HepG2 (cell line): ENCODE measurements around the gene DSTN. TPM values are rescaled to one million over a fixed set of nuclear protein-coding genes. Genes with fewer than 3 reads are reported as not detected.

ENCODE experiments used
- DNMT1 ChIP-seq: sonication (generic); formaldehyde crosslinking; IDR thresholded peaks from 2 replicates; pipeline ENCODE4 v1.5.1; 2020; ENCODE audit warnings: mild to moderate bottlenecking, missing genetic modification reagents
- PAX8 ChIP-seq: sonication (generic); formaldehyde crosslinking; IDR thresholded peaks from 2 replicates; pipeline ENCODE4 v1.8.0; 2022; ENCODE audit warnings: mild to moderate bottlenecking, missing genetic modification reagents, borderline replicate concordance
- SMAD1 ChIP-seq: sonication (generic); formaldehyde crosslinking; IDR thresholded peaks from 2 replicates; pipeline ENCODE4 v1.4.0; 2020; ENCODE audit warnings: missing genetic modification reagents, low read depth, mild to moderate bottlenecking, borderline replicate concordance
- SRSF9 ChIP-seq: fragments of 200-400 bp; formaldehyde crosslinking; IDR thresholded peaks from 2 replicates; pipeline ENCODE4 v1.6.1; 2018; ENCODE audit warnings: borderline replicate concordance, mild to moderate bottlenecking, low read depth, low read length; ENCODE audit not compliant: insufficient read depth, poor library complexity, severe bottlenecking
- TARDBP ChIP-seq: sonication (generic); formaldehyde crosslinking; IDR thresholded peaks from 2 replicates; pipeline ENCODE4 v1.8.0; 2022; ENCODE audit warnings: mild to moderate bottlenecking, missing genetic modification reagents
- WIZ ChIP-seq: sonication (generic); formaldehyde crosslinking; IDR thresholded peaks from 2 replicates; pipeline ENCODE4 v1.5.1; 2020; ENCODE audit warnings: mild to moderate bottlenecking, missing genetic modification reagents
- ZBTB26 ChIP-seq: IDR thresholded peaks from 2 replicates; pipeline ENCODE4 v1.6.1; 2016; ENCODE audit warnings: missing compliant biosample characterization, missing genetic modification reagents, borderline replicate concordance
- ZNF24 ChIP-seq: fragments of 450-650 bp; IDR thresholded peaks from 2 replicates; pipeline ENCODE4 v1.6.1; 2017; ENCODE audit warnings: antibody characterized with exemption, mild to moderate bottlenecking
- ZNF280D ChIP-seq: sonication (generic); formaldehyde crosslinking; IDR thresholded peaks from 2 replicates; pipeline ENCODE4 v1.5.1; 2020; ENCODE audit warnings: mild to moderate bottlenecking, missing genetic modification reagents
- ZNF33B ChIP-seq: sonication (generic); formaldehyde crosslinking; IDR thresholded peaks from 2 replicates; pipeline ENCODE4 v1.5.1; 2020; ENCODE audit warnings: mild to moderate bottlenecking, missing genetic modification reagents
- ZNF432 ChIP-seq: sonication (generic); formaldehyde crosslinking; IDR thresholded peaks from 2 replicates; pipeline ENCODE4 v1.5.0; 2020; ENCODE audit warnings: missing genetic modification reagents, mild to moderate bottlenecking, borderline replicate concordance
- polyA plus RNA-seq, 8 experiments: library from polyadenylated mRNA; depleted of rRNA in 3 of 8; stranded (reverse) in 7 of 8; unstranded in 1 of 8; fragments of >200 nt; fragmentation: Illumina TruSeq in 4 of 8; extraction: Trizol in 4 of 8; gene quantifications; 2 replicates each; pipeline versions ENCODE4 v1.2.1 to v1.2.3, GENCODE V29; 2011 to 2016; ENCODE audit warnings: low read depth in 4 of 8, missing spikeins in 1 of 8, mixed read lengths in 1 of 8; ENCODE audit not compliant: insufficient read depth in 1 of 8
- total RNA-seq, 5 experiments: library from RNA; depleted of rRNA; stranded (reverse); fragments of >200 nt; fragmentation: Illumina TruSeq; extraction: Trizol; gene quantifications; 2 replicates each; pipeline ENCODE4 v1.2.3, GENCODE V29; 2016; ENCODE audit warnings: low read depth in 1 of 5
- TF ChIP-seq, protein P1 (sequence below): fragments of 450-650 bp; IDR thresholded peaks from 2 replicates; pipeline ENCODE4 v1.6.1; 2017
- TF ChIP-seq, protein P2 (sequence below): sonication (generic); formaldehyde crosslinking; IDR thresholded peaks from 2 replicates; pipeline ENCODE4 v1.5.0; 2020; ENCODE audit warnings: missing genetic modification reagents, mild to moderate bottlenecking, borderline replicate concordance
- TF ChIP-seq, protein P3 (sequence below): sonication (generic); formaldehyde crosslinking; IDR thresholded peaks from 2 replicates; pipeline ENCODE4 v1.9.0; 2021; ENCODE audit warnings: missing genetic modification reagents, mild to moderate bottlenecking, borderline replicate concordance
- TF ChIP-seq, protein P4 (sequence below): sonication (generic); formaldehyde crosslinking; IDR thresholded peaks from 2 replicates; pipeline ENCODE4 v1.5.0; 2020; ENCODE audit warnings: mild to moderate bottlenecking, missing genetic modification reagents
- TF ChIP-seq, protein P5 (sequence below): IDR thresholded peaks from 2 replicates; pipeline ENCODE4 v1.6.1; 2012; ENCODE audit warnings: low read depth, low read length, improper control_type of control experiment

Gene DSTN
- total and polyA plus RNA-seq, 2 of the 13 experiments (the other 11 are each of a cell fraction or from before 2014, with no cell fraction given), result 27.6 to 106 TPM

DNA sequence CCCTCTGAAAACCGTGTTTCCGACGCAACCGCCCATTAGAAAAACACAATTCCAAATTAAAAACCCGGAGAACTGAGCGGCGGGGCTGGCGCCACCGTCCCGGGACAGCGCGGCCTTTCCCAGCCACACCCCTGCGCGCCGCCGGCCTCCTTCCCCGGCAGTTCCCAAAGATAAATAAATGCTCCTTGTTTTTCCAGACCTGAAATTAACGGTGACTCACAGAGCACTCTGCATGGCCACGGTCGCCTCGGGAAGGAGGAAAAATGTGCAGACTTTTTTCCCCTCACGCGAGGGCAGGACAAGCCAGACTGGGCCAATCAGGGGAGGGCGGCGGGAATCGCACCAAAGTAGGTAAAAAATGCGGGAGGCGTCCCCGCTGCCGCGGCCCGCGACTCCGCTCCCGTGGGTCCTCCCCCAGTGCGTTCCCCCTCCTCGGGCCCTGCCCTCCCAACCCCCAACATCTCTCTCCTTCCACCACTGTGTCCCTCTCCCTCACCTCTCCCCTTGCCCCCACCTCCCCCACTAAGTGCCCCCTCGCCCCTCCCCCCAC, 828 bp upstream of the DSTN start (continued):
- TF ChIP-seq, protein P1, sequence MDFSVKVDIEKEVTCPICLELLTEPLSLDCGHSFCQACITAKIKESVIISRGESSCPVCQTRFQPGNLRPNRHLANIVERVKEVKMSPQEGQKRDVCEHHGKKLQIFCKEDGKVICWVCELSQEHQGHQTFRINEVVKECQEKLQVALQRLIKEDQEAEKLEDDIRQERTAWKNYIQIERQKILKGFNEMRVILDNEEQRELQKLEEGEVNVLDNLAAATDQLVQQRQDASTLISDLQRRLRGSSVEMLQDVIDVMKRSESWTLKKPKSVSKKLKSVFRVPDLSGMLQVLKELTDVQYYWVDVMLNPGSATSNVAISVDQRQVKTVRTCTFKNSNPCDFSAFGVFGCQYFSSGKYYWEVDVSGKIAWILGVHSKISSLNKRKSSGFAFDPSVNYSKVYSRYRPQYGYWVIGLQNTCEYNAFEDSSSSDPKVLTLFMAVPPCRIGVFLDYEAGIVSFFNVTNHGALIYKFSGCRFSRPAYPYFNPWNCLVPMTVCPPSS, result no peak
- TF ChIP-seq ZNF432, result no peak
- TF ChIP-seq SRSF9, result no peak
- TF ChIP-seq, protein P2, sequence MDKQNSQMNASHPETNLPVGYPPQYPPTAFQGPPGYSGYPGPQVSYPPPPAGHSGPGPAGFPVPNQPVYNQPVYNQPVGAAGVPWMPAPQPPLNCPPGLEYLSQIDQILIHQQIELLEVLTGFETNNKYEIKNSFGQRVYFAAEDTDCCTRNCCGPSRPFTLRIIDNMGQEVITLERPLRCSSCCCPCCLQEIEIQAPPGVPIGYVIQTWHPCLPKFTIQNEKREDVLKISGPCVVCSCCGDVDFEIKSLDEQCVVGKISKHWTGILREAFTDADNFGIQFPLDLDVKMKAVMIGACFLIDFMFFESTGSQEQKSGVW, result no peak
- TF ChIP-seq WIZ (CRISPR knock-in tag), result no peak
- TF ChIP-seq, protein P3, sequence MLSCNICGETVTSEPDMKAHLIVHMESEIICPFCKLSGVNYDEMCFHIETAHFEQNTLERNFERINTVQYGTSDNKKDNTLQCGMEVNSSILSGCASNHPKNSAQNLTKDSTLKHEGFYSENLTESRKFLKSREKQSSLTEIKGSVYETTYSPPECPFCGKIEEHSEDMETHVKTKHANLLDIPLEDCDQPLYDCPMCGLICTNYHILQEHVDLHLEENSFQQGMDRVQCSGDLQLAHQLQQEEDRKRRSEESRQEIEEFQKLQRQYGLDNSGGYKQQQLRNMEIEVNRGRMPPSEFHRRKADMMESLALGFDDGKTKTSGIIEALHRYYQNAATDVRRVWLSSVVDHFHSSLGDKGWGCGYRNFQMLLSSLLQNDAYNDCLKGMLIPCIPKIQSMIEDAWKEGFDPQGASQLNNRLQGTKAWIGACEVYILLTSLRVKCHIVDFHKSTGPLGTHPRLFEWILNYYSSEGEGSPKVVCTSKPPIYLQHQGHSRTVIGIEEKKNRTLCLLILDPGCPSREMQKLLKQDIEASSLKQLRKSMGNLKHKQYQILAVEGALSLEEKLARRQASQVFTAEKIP (CRISPR knock-in tag), result no peak
- peak; percentile 80 for TF ChIP-seq ZBTB26 (CRISPR knock-in tag)
- no peak; the same call in 1 of the 2 replicates for TF ChIP-seq TARDBP
- no peak for TF ChIP-seq SMAD1 (CRISPR knock-in tag)
- TF ChIP-seq, protein P4, sequence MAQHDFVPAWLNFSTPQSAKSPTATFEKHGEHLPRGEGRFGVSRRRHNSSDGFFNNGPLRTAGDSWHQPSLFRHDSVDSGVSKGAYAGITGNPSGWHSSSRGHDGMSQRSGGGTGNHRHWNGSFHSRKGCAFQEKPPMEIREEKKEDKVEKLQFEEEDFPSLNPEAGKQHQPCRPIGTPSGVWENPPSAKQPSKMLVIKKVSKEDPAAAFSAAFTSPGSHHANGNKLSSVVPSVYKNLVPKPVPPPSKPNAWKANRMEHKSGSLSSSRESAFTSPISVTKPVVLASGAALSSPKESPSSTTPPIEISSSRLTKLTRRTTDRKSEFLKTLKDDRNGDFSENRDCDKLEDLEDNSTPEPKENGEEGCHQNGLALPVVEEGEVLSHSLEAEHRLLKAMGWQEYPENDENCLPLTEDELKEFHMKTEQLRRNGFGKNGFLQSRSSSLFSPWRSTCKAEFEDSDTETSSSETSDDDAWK (CRISPR knock-in tag), result no peak
- TF ChIP-seq ZNF24, result no peak
- 0 out of 2 replicates have a peak, but pooled peaks have one; percentile 71 for TF ChIP-seq PAX8 (CRISPR knock-in tag)
- TF ChIP-seq, protein P5, sequence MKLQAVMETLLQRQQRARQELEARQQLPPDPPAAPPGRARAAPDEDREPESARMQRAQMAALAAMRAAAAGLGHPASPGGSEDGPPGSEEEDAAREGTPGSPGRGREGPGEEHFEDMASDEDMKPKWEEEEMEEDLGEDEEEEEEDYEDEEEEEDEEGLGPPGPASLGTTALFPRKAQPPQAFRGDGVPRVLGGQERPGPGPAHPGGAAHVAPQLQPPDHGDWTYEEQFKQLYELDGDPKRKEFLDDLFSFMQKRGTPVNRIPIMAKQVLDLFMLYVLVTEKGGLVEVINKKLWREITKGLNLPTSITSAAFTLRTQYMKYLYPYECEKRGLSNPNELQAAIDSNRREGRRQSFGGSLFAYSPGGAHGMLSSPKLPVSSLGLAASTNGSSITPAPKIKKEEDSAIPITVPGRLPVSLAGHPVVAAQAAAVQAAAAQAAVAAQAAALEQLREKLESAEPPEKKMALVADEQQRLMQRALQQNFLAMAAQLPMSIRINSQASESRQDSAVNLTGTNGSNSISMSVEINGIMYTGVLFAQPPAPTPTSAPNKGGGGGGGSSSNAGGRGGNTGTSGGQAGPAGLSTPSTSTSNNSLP, result peak; percentile 13; the same call in 1 of the 2 replicates
- no peak for TF ChIP-seq ZNF280D (CRISPR knock-in tag)
- TF ChIP-seq ZNF33B, result no peak
- TF ChIP-seq DNMT1 (CRISPR knock-in tag), result no peak
